H9 (cell line): ENCODE data around the gene QSOX1. TPM values are rescaled to one million over a fixed set of nuclear protein-coding genes. Genes with fewer than 3 reads are reported as not detected.

Source experiments
- DNase-seq: peaks from one replicate; pipeline ENCODE4 v3.0.0-alpha.2; 2017
- H2AFZ ChIP-seq: one replicate; pipeline ENCODE4 v1.6.1; 2013; ENCODE audit warnings: mild to moderate bottlenecking, low read length, control low read depth, moderate library complexity
- H2AK5ac ChIP-seq: 2 replicates; pipeline ENCODE4 v1.6.1; 2013; ENCODE audit warnings: low read length, control low read depth, mixed read lengths; ENCODE audit not compliant: insufficient read length
- H2BK120ac ChIP-seq: one replicate; pipeline ENCODE4 v1.6.1; 2013; ENCODE audit warnings: low read depth, mild to moderate bottlenecking, low read length, control low read depth, inconsistent platforms; ENCODE audit not compliant: poor library complexity, severe bottlenecking
- H2BK12ac ChIP-seq: 2 replicates; pipeline ENCODE4 v1.6.1; 2013; ENCODE audit warnings: low read length, control low read depth, mixed read lengths, low read depth; ENCODE audit not compliant: insufficient read length
- H2BK15ac ChIP-seq: 2 replicates; pipeline ENCODE4 v1.6.1; 2013; ENCODE audit warnings: low read depth, low read length, control low read depth
- H2BK20ac ChIP-seq: one replicate; pipeline ENCODE4 v1.6.1; 2013; ENCODE audit warnings: low read depth, mild to moderate bottlenecking, low read length, control low read depth, inconsistent platforms; ENCODE audit not compliant: poor library complexity, severe bottlenecking
- H2BK5ac ChIP-seq: 2 replicates; pipeline ENCODE4 v1.6.1; 2013; ENCODE audit warnings: low read length, control low read depth, mixed read lengths; ENCODE audit not compliant: insufficient read length
- H3K14ac ChIP-seq: 2 replicates; pipeline ENCODE4 v1.6.1; 2013; ENCODE audit warnings: low read length, control low read depth; ENCODE audit not compliant: insufficient read depth
- H3K18ac ChIP-seq: 2 replicates; pipeline ENCODE4 v1.6.1; 2013; ENCODE audit warnings: low read depth, mild to moderate bottlenecking, mixed read lengths, low read length, control low read depth; ENCODE audit not compliant: insufficient read length
- H3K23ac ChIP-seq: 2 replicates; pipeline ENCODE4 v1.6.1; 2013; ENCODE audit warnings: low read length, control low read depth, mixed read lengths, low read depth; ENCODE audit not compliant: insufficient read length
- H3K23me2 ChIP-seq: 2 replicates; pipeline ENCODE4 v1.6.1; 2013; ENCODE audit warnings: low read depth, mild to moderate bottlenecking, mixed read lengths, low read length, control low read depth; ENCODE audit not compliant: insufficient read length, poor library complexity, severe bottlenecking
- H3K27ac ChIP-seq: 2 replicates; pipeline ENCODE4 v1.5.1; 2013; ENCODE audit warnings: low read length, control low read depth, mixed read lengths, low read depth; ENCODE audit not compliant: insufficient read length
- H3K27me3 ChIP-seq: 2 replicates; pipeline ENCODE4 v1.6.1; 2013; ENCODE audit warnings: low read length, control low read depth, inconsistent platforms; ENCODE audit not compliant: insufficient read depth
- H3K4ac ChIP-seq: 2 replicates; pipeline ENCODE4 v1.6.1; 2013; ENCODE audit warnings: low read depth, mild to moderate bottlenecking, control low read depth, inconsistent platforms, low read length, moderate library complexity
- H3K4me1 ChIP-seq: 2 replicates; pipeline ENCODE4 v1.6.1; 2013; ENCODE audit warnings: low read length, control low read depth, inconsistent platforms; ENCODE audit not compliant: insufficient read depth
- H3K4me2 ChIP-seq: 2 replicates; pipeline ENCODE4 v1.6.1; 2013; ENCODE audit warnings: low read length, control low read depth, mixed read lengths; ENCODE audit not compliant: insufficient read length, insufficient read depth
- H3K56ac ChIP-seq: 2 replicates; pipeline ENCODE4 v1.6.1; 2013; ENCODE audit warnings: low read depth, mild to moderate bottlenecking, mixed read lengths, low read length, control low read depth; ENCODE audit not compliant: insufficient read length
- H3K79me1 ChIP-seq: 2 replicates; pipeline ENCODE4 v1.6.1; 2013; ENCODE audit warnings: low read depth, mild to moderate bottlenecking, moderate library complexity, low read length, control low read depth, inconsistent platforms; ENCODE audit not compliant: insufficient read depth, poor library complexity, severe bottlenecking
- H3K79me2 ChIP-seq: 2 replicates; pipeline ENCODE4 v1.6.1; 2013; ENCODE audit warnings: low read length, control low read depth, inconsistent platforms; ENCODE audit not compliant: insufficient read depth
- H3K9ac ChIP-seq: 2 replicates; pipeline ENCODE4 v1.6.1; 2013; ENCODE audit warnings: low read length, control low read depth, mixed read lengths; ENCODE audit not compliant: insufficient read length; ENCODE audit errors: extremely low read depth
- H3K9me3 ChIP-seq: one replicate; pipeline ENCODE4 v1.6.1; 2013; ENCODE audit warnings: low read depth, low read length, inconsistent platforms; ENCODE audit not compliant: control insufficient read depth
- H3T11ph ChIP-seq: one replicate; pipeline ENCODE4 v1.6.1; 2013; ENCODE audit warnings: mild to moderate bottlenecking, low read length, control low read depth, inconsistent platforms
- H4K20me1 ChIP-seq: one replicate; pipeline ENCODE4 v1.6.1; 2013; ENCODE audit not compliant: control insufficient read depth, insufficient read length, insufficient read depth
- H4K5ac ChIP-seq: 2 replicates; pipeline ENCODE4 v1.6.1; 2013; ENCODE audit warnings: low read depth, mild to moderate bottlenecking, mixed read lengths, low read length, control low read depth; ENCODE audit not compliant: insufficient read length
- H4K8ac ChIP-seq: replicated peaks from 2 replicates; pipeline ENCODE4 v1.6.1; 2013; ENCODE audit warnings: low read length, control low read depth, mixed read lengths, low read depth; ENCODE audit not compliant: insufficient read length
- H4K91ac ChIP-seq: 2 replicates; pipeline ENCODE4 v1.6.1; 2013; ENCODE audit warnings: low read depth, mild to moderate bottlenecking, moderate library complexity, mixed read lengths, low read length, control low read depth; ENCODE audit not compliant: insufficient read length
- H3K27ac Mint-ChIP-seq, 3 experiments: 2 replicates in 2 of 3; 3 replicates in 1 of 3; pipeline ENCODE4 v1.8.0; 2020 to 2021; ENCODE audit warnings: mixed read lengths in 3 of 3, mild to moderate bottlenecking in 1 of 3, moderate library complexity in 1 of 3
- H3K27me3 Mint-ChIP-seq: 2 replicates; pipeline ENCODE4 v1.8.0; 2021; ENCODE audit warnings: low read depth, mild to moderate bottlenecking, moderate library complexity, mixed read lengths
- H3K36me3 Mint-ChIP-seq, 3 experiments: 2 replicates in 2 of 3; 3 replicates in 1 of 3; pipeline ENCODE4 v1.8.0; 2020 to 2021; ENCODE audit warnings: low read depth in 3 of 3, mixed read lengths in 3 of 3; ENCODE audit not compliant: insufficient read depth in 1 of 3
- H3K4me1 Mint-ChIP-seq, 2 experiments: 2 replicates each; pipeline ENCODE4 v1.8.0; 2020; ENCODE audit warnings: mixed read lengths in 2 of 2
- H3K4me3 Mint-ChIP-seq, 2 experiments: 2 replicates in 1 of 2; 3 replicates in 1 of 2; pipeline ENCODE4 v1.8.0; 2020 to 2021; ENCODE audit warnings: mild to moderate bottlenecking in 2 of 2, mixed read lengths in 2 of 2, moderate library complexity in 1 of 2
- H3K9me3 Mint-ChIP-seq, 2 experiments: 2 replicates in 1 of 2; 3 replicates in 1 of 2; pipeline ENCODE4 v1.8.0; 2020; ENCODE audit warnings: mild to moderate bottlenecking in 2 of 2, mixed read lengths in 2 of 2, moderate library complexity in 1 of 2
- WGBS: extraction: QIAGEN DNeasy Blood & Tissue Kit; methylation state at CpG from one replicate; pipeline ENCODE4 v1.1.7; 2013; ENCODE audit warnings: missing lambda C conversion rate, low lambda C conversion rate, mixed read lengths; ENCODE audit not compliant: insufficient read length; ENCODE audit errors: extremely low coverage; 5-methylcytosine and 5-hydroxymethylcytosine counted together
- total RNA-seq: library from RNA; stranded (reverse); gene quantifications from 2 replicates; pipeline ENCODE4 v1.2.1, GENCODE V29; 2021
- TF ChIP-seq, protein P1 (sequence below): fragments of 200-600 bp; sonication (generic); conservative IDR thresholded peaks from 3 replicates; pipeline ENCODE4 v1.8.0; 2021; ENCODE audit warnings: antibody characterized with exemption, mild to moderate bottlenecking

The QSOX1 gene
- total RNA-seq, 1 experiment from 2014 or later, result 79.2 TPM

DNA sequence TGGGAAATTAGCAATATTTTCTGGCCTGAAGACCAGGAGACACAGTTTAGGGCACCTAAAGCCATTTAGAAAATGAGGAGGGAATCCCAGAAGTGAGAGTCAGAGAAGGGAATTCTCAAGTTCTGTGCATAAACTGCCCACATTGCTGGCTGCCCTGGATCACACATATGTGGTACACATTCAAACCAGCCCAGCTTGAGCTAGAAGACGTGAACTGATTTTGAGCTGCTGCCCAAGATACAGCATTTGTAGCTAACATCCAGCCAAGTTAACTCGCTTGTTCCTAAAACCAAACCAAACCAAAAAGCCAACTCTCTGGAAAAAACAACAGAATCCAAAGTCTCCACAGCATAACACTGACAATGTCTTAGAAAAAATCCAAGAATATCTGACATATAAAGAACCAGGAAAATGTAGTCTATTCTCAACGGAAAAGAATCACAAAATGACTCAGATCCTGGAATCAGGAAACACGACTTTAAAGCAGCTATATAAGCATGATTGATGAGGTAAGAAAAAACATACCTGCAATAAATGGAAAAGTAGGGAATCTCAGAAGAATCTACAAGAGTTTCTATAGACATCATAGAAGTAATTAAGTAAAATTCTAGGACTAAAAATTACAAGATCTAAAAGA is 18.2 kb upstream of the QSOX1 start:
- no peaks in the 10 kb centered on the region for H3K36me3 Mint-ChIP-seq
- Histone ChIP-seq H3K79me2 (no peaks in the 10 kb centered on the region), H3T11ph (no peak overlapping the region), H2BK15ac (no peak overlapping the region), H2AK5ac (no peak overlapping the region), H4K8ac (no peak overlapping the region), H3K4me1 (no peaks in the 10 kb centered on the region), H3K79me1 (no peaks in the 10 kb centered on the region), H4K20me1 (no peaks in the 10 kb centered on the region), H3K4me2 (no peak overlapping the region), H3K18ac (no peak overlapping the region), H3K23ac (no peak overlapping the region), H4K91ac (no peak overlapping the region), H2BK5ac (no peak overlapping the region), H2BK120ac (no peak overlapping the region), H3K14ac (no peak overlapping the region), H3K27ac (no peak overlapping the region), H3K4ac (no peak overlapping the region), H2AFZ (no peak overlapping the region), H2BK12ac (no peak overlapping the region), H3K9me3 (no peaks in the 10 kb centered on the region), H3K9ac (no peak overlapping the region), H3K23me2 (no peaks in the 10 kb centered on the region), H3K56ac (no peak overlapping the region), H3K27me3 (no peaks in the 10 kb centered on the region), H4K5ac (no peak overlapping the region), H2BK20ac (no peak overlapping the region)
- no peaks in the 10 kb centered on the region for H3K9me3 Mint-ChIP-seq
- H3K4me1 Mint-ChIP-seq, result no peaks in the 10 kb centered on the region
- no peak overlapping the region for H3K4me3 Mint-ChIP-seq
- no peak for DNase-seq
- H3K27ac Mint-ChIP-seq, result no peak overlapping the region
- peaks cover 6% of the 10 kb centered on the region; the same call in 1 of the 2 replicates for H3K27me3 Mint-ChIP-seq
- TF ChIP-seq, protein P1, sequence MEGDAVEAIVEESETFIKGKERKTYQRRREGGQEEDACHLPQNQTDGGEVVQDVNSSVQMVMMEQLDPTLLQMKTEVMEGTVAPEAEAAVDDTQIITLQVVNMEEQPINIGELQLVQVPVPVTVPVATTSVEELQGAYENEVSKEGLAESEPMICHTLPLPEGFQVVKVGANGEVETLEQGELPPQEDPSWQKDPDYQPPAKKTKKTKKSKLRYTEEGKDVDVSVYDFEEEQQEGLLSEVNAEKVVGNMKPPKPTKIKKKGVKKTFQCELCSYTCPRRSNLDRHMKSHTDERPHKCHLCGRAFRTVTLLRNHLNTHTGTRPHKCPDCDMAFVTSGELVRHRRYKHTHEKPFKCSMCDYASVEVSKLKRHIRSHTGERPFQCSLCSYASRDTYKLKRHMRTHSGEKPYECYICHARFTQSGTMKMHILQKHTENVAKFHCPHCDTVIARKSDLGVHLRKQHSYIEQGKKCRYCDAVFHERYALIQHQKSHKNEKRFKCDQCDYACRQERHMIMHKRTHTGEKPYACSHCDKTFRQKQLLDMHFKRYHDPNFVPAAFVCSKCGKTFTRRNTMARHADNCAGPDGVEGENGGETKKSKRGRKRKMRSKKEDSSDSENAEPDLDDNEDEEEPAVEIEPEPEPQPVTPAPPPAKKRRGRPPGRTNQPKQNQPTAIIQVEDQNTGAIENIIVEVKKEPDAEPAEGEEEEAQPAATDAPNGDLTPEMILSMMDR, result no peak
- no CpG with 5 or more reads among the region's 4 CpGs for WGBS
